AG10803 (cell line): Measurements from ENCODE around the gene ADPRM.

Experiments used
- DNase-seq: peaks from one replicate; pipeline ENCODE4 v3.0.0; 2010; ENCODE audit warnings: low read depth
- H3K4me3 ChIP-seq: 2 replicates; pipeline ENCODE4 v1.5.1; 2011; ENCODE audit warnings: mild to moderate bottlenecking, low read length, control low read depth
- CTCF ChIP-seq: conservative IDR thresholded peaks from 2 replicates; pipeline ENCODE4 v1.5.1; 2011; ENCODE audit warnings: mild to moderate bottlenecking, low read length, control low read depth, inconsistent platforms

The ADPRM gene

GRCh38 chr17:10653987-10654386 is 43.4 kb upstream of the ADPRM start:
- DNase-seq, result no peak
- H3K4me3 ChIP-seq, result no peak overlapping the region
- TF ChIP-seq CTCF, result no peak

GRCh38 chr17:10657148-10657547 is 40.2 kb upstream of the ADPRM start, which contains the start of gene MYH3:
MYH3 (minus strand) TSS chr17:10657309; CDS start chr17:10655064, 2,245 bp downstream.
- DNase-seq, result no peak
- TF ChIP-seq CTCF, result no peak
- no peak within 1 kb of the TSS for H3K4me3 ChIP-seq

- no peak for TF ChIP-seq CTCF
- no peak overlapping the region for H3K4me3 ChIP-seq
- no peak for DNase-seq
These were observed 39.5 kb upstream of the ADPRM start for GRCh38 chr17:10657879-10658278.

- H3K4me3 ChIP-seq, result no peak overlapping the region
- no peak for TF ChIP-seq CTCF
- no peak for DNase-seq
These were observed 36.0 kb upstream of the ADPRM start for GRCh38 chr17:10661437-10661836.

- no peak overlapping the region for H3K4me3 ChIP-seq
- no peak for TF ChIP-seq CTCF
- no peak for DNase-seq
These were observed 34.2 kb upstream of the ADPRM start for GRCh38 chr17:10663231-10663630.

- DNase-seq, result no peak
These were observed 32.8 kb upstream of the ADPRM start for GRCh38 chr17:10664571-10664970.

GRCh38 chr17:10666906-10667305 is 30.5 kb upstream of the ADPRM start:
- no peak for TF ChIP-seq CTCF
- H3K4me3 ChIP-seq, result no peak overlapping the region
- DNase-seq, result no peak

More at GRCh38 chr17:10664571-10664970, 32.8 kb upstream of the ADPRM start:
- no peak for TF ChIP-seq CTCF
- H3K4me3 ChIP-seq, result no peak overlapping the region
